Body of pancreas (tissue), 4 donors: Measurements from ENCODE around the gene RGS6.

Experiments
- POLR2A ChIP-seq, 3 donors: fragments of 450-650 bp; IDR thresholded peaks; one replicate each; pipeline ENCODE4 v1.6.1; 2016; ENCODE audit warnings: antibody characterized with exemption in 3 of 3, mild to moderate bottlenecking in 2 of 3
- TF ChIP-seq, protein P1 (sequence below), 7 experiments: fragments of 450-650 bp in 4 of 7; fragments of 200-600 bp in 3 of 7; sonication (generic) in 3 of 7; IDR thresholded peaks; one replicate each; pipeline ENCODE4 v1.5.1; 2016 to 2019; ENCODE audit warnings: antibody characterized with exemption in 7 of 7

DNA sequence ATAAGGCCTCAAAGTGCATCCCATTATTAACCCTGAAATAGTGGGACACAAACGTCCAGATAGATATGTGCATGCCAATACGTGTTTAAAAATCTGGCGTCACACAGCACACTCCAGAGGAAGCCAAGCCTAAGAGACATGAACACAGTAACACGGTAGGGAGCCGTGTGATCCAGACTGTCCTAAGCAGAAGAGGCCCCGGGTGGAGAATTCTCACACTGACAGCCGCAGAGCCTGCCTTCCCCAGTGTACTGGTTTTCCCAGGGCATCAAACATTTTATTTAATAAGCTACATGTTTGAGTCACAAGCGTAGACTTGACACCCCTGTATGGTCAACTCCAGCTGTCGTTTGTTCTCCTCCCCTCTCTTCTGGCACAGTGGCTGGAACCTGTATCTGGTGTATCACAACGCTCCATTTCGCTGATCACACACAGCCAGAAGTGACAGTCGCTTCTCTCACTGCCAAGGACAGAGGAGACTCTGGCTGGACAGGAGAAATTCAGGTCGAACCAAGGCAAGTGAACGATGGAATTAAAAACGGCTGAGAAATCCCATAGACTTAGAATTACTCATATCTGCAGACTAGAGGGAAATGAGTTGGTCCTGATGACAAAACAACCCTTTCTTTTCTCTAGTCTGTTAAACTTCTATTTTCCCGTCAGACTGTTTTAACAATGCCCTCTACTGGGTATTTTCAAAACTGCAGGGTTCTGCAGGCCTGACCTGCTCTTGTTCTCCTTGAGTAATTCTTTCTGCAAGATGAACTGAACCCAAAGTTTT is 359.9 kb downstream of the RGS6 start:
- TF ChIP-seq POLR2A (IDR thresholded peaks at IDR 0.05): no peak
- TF ChIP-seq, protein P1, sequence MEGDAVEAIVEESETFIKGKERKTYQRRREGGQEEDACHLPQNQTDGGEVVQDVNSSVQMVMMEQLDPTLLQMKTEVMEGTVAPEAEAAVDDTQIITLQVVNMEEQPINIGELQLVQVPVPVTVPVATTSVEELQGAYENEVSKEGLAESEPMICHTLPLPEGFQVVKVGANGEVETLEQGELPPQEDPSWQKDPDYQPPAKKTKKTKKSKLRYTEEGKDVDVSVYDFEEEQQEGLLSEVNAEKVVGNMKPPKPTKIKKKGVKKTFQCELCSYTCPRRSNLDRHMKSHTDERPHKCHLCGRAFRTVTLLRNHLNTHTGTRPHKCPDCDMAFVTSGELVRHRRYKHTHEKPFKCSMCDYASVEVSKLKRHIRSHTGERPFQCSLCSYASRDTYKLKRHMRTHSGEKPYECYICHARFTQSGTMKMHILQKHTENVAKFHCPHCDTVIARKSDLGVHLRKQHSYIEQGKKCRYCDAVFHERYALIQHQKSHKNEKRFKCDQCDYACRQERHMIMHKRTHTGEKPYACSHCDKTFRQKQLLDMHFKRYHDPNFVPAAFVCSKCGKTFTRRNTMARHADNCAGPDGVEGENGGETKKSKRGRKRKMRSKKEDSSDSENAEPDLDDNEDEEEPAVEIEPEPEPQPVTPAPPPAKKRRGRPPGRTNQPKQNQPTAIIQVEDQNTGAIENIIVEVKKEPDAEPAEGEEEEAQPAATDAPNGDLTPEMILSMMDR (IDR thresholded peaks at IDR 0.05): peak; percentile 41 to 72 (median 63)
